Thymus (tissue), 11 donors: ENCODE data around the gene DENND4B. TPM values are rescaled to one million over a fixed set of nuclear protein-coding genes. Genes with fewer than 3 reads are reported as not detected.
A peak's percentile ranks its signal among the peaks of the same experiment; 100 is the strongest.
"Not testable (repeated sequence)": the region's sequence is repeated elsewhere in the genome, so short reads cannot be mapped to it uniquely, and the experiment has no call there.

Source experiments
- DNase-seq, 9 donors: peaks; one replicate each; pipeline ENCODE4 v3.0.0-alpha.2; 2013; ENCODE audit warnings: low spot score in 9 of 9, low read depth in 6 of 9, missing footprints in 1 of 9
- H3K27ac ChIP-seq, 2 donors: one replicate each; pipeline ENCODE4 v1.5.1; 2013; ENCODE audit warnings: control low read depth in 1 of 2, low read depth in 1 of 2, low read length in 1 of 2, mild to moderate bottlenecking in 1 of 2, moderate library complexity in 1 of 2
- H3K27me3 ChIP-seq, 2 donors: one replicate each; pipeline ENCODE4 v1.5.1; 2013; ENCODE audit warnings: low read length in 1 of 2; ENCODE audit not compliant: control insufficient read depth in 2 of 2, insufficient read depth in 1 of 2
- H3K36me3 ChIP-seq, 2 donors: one replicate each; pipeline ENCODE4 v1.5.1; 2013; ENCODE audit warnings: low read length in 1 of 2, mild to moderate bottlenecking in 1 of 2, moderate library complexity in 1 of 2; ENCODE audit not compliant: control insufficient read depth in 2 of 2, insufficient read depth in 2 of 2
- H3K4me1 ChIP-seq, 2 donors: one replicate each; pipeline ENCODE4 v1.5.1; 2013; ENCODE audit warnings: low read length in 2 of 2; ENCODE audit not compliant: control insufficient read depth in 2 of 2, insufficient read depth in 2 of 2
- H3K4me3 ChIP-seq, 2 donors: one replicate each; pipeline ENCODE4 v1.5.1; 2013; ENCODE audit warnings: low read length in 2 of 2, control low read depth in 1 of 2, mild to moderate bottlenecking in 1 of 2
- H3K9me3 ChIP-seq, 2 donors: one replicate each; pipeline ENCODE4 v1.5.1; 2013; ENCODE audit warnings: low read length in 1 of 2, mild to moderate bottlenecking in 1 of 2; ENCODE audit not compliant: control insufficient read depth in 2 of 2, insufficient read depth in 1 of 2
- WGBS: extraction: QIAGEN DNeasy Blood & Tissue Kit; methylation state at CpG from one replicate; pipeline ENCODE4 v1.1.7; 2013; 5-methylcytosine and 5-hydroxymethylcytosine counted together
- polyA plus RNA-seq: library from polyadenylated mRNA; stranded (reverse); fragments of 200-250 nt; gene quantifications from one replicate; pipeline ENCODE4 v1.2.3, GENCODE V29; 2013
- total RNA-seq: library from RNA; stranded (reverse); fragments of 120-200 nt; gene quantifications from one replicate; pipeline ENCODE4 v1.2.4, GENCODE V29; 2013
- donor health status: healthy.

Gene DENND4B
- total and polyA plus RNA-seq, 2 donors, result 9.6 to 76.0 TPM

DNA sequence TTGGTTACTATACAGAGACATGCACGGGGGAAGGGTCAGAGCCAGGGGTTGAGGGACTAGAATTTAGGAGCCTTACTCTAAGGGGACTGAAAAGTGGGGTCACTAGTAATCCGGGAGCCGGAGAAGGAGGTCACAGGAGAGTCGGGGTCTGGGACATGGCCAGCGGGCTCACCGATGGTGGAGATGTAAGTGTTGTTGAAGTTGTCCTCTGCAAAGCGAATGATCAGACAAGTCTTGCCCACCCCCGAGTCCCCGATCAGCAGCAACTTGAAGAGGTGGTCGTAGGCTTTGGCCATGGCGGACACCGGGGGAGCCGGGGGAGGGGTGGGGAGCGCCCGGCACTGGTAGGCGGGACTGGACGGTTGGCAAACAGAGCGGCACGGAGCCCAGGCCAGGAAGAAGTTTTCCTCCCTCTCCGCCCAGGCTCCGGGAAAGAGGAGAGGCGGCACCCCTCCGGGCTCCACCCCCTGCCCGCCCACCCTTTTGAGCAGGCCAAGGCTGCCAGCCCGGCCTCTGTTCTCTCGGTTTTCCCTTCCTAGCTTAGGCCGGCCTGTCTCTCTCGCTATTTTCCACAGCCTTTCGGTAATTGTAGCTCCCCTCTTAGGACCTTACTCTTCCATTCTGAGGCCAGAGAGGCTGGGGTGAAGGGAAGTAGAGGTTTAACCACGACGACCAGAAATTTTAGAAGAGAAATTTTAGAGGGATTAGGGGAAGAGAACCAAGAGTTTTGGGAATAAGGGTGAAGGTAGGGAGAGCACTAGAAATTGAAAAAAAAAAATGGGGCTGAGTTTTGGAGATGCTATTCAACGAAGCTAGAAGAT is 39.6 kb upstream of the DENND4B start, which contains the start of gene RAB13:
Gene RAB13, minus strand, starts transcription at position 399 of the 821 bp plus-strand sequence. Its CDS starts 103 bp downstream, at position 296.
- Histone ChIP-seq H3K4me3 (peak within 1 kb of the TSS; percentile 35 to 50), H3K27ac (peak within 1 kb of the TSS; percentile 69 to 74), H3K4me1 (peaks cover 8 to 23% of the 10 kb centered on the region in 2 donors), H3K36me3 (no peaks in the 10 kb centered on the region), H3K9me3 (no peaks in the 10 kb centered on the region), H3K27me3 (peaks cover 2 to 13% of the 10 kb centered on the region in 2 donors)
- WGBS, result 7% methylated on average over 31 of the region's 32 CpGs
- peak in 1 of 9 donors; percentile 52 for DNase-seq

- no peak for DNase-seq
- WGBS, result 55% methylated on average over 7 of the region's 7 CpGs
- H3K27me3 ChIP-seq, result peaks cover 2 to 13% of the 10 kb centered on the region in 2 donors
These were observed 38.9 kb upstream of the DENND4B start for GRCh38 chr1:153985341-153985912.

DNA sequence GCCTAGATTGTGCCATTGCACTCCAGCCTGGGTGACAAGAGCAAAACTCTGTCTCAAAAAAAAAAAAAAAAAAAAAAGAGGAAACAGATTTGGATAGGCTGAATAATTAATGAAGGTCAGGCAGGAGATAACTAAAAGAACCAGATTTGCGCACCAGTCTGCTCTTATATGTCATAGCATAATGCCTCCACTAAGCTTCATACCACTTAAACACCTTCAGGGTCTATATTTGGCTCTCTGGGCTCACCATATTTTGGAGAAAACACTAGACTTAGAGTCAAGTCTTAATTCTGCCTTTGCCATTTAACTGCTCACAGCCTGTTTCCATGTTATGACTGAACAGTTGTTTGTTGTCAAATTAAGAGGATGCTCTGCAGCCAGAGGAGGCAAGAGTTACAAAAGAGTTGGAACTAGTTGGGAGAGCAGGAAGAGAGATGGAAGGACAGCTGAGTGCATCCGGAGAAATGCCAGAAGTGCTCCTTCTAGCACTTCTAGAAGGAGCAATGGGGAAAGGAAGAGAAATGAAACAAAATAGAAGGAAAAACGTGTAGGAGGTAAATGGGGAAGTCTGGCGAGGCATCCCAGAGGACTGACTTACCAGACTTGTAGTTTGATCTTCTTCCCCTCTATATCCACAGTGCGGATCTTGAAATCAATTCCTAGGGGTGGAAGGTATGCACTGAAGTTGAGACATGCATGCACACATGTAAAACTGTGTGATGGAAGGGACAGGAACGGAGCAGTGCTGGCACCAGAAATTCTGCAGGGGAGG is 37.8 kb upstream of the DENND4B start:
- Histone ChIP-seq H3K4me3 (no peak overlapping the region), H3K27me3 (peaks cover 2 to 13% of the 10 kb centered on the region in 2 donors), H3K36me3 (no peaks in the 10 kb centered on the region), H3K9me3 (no peaks in the 10 kb centered on the region), H3K27ac (no peak overlapping the region), H3K4me1 (peaks cover 8 to 18% of the 10 kb centered on the region in 2 donors)
- no peak for DNase-seq
- WGBS, result 88% methylated on average over 6 of the region's 6 CpGs

More at GRCh38 chr1:153985341-153985912, 38.9 kb upstream of the DENND4B start:
- Histone ChIP-seq H3K27ac (peak overlapping the region; percentile 36 to 69), H3K36me3 (no peaks in the 10 kb centered on the region), H3K9me3 (no peaks in the 10 kb centered on the region), H3K4me3 (peak overlapping the region; percentile 35 to 50), H3K4me1 (peaks cover 8 to 22% of the 10 kb centered on the region in 2 donors)

GRCh38 chr1:153981735-153982134 is 35.2 kb upstream of the DENND4B start:
- peaks cover 9 to 22% of the 10 kb centered on the region in 2 donors for H3K4me1 ChIP-seq
- 96% methylated on average over 2 of the region's 2 CpGs for WGBS

GRCh38 chr1:153979091-153979490 is 32.6 kb upstream of the DENND4B start:
- peaks cover 6 to 21% of the 10 kb centered on the region in 2 donors for H3K4me1 ChIP-seq
- H3K27ac ChIP-seq, H3K4me3 ChIP-seq, H3K9me3 ChIP-seq, H3K27me3 ChIP-seq, DNase-seq: not testable (repeated sequence)
- WGBS, result 97% methylated on average over 12 of the region's 12 CpGs
- H3K36me3 ChIP-seq, result peaks cover 17 to 18% of the 10 kb centered on the region in 2 donors

More at GRCh38 chr1:153981735-153982134, 35.2 kb upstream of the DENND4B start:
- H3K9me3 ChIP-seq, H3K36me3 ChIP-seq, H3K4me3 ChIP-seq, H3K27ac ChIP-seq, DNase-seq: not testable (repeated sequence)
- H3K27me3 ChIP-seq, result peaks cover 2 to 13% of the 10 kb centered on the region in 2 donors

DNA sequence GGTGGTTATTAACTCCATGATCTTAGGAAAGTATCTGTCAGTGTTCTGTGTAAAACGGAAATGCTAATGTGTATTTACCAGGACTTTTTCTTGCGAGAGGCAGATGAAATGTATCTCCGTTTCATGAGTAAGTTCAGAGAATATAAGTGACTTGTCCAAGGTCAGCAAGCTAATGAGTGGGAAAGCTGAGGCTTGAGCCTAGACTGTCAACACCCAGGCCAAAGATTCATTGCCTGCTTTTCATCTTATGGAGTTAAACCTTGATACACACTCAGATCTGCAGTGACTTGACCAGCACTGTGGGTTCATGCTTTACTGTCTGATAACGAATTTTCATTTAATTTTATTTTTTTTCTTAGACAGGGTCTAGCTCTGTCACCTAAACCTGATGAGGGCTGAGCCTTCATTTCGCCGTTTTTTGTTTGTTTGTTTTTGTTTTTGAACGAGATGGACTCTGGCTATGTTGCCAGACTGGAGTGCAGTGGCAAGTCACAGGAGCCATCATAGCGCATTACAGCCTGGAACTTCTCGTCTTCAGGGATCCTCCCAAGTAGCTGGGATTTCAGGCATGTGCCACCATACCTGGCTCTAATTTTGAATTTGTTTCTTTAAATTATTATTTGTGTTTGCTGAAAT is 31.9 kb upstream of the DENND4B start:
- H3K36me3 ChIP-seq, result peaks cover 24 to 25% of the 10 kb centered on the region in 2 donors
- H3K27ac ChIP-seq, result peak overlapping the region in 1 of 2 donors; percentile 80
- no peak for DNase-seq
- H3K4me3 ChIP-seq, result peak overlapping the region; percentile 93 to 98
- no peaks in the 10 kb centered on the region for H3K27me3 ChIP-seq
- 86% methylated on average over 9 of the region's 9 CpGs for WGBS
- peaks cover 6 to 21% of the 10 kb centered on the region in 2 donors for H3K4me1 ChIP-seq
- no peaks in the 10 kb centered on the region for H3K9me3 ChIP-seq

DNA sequence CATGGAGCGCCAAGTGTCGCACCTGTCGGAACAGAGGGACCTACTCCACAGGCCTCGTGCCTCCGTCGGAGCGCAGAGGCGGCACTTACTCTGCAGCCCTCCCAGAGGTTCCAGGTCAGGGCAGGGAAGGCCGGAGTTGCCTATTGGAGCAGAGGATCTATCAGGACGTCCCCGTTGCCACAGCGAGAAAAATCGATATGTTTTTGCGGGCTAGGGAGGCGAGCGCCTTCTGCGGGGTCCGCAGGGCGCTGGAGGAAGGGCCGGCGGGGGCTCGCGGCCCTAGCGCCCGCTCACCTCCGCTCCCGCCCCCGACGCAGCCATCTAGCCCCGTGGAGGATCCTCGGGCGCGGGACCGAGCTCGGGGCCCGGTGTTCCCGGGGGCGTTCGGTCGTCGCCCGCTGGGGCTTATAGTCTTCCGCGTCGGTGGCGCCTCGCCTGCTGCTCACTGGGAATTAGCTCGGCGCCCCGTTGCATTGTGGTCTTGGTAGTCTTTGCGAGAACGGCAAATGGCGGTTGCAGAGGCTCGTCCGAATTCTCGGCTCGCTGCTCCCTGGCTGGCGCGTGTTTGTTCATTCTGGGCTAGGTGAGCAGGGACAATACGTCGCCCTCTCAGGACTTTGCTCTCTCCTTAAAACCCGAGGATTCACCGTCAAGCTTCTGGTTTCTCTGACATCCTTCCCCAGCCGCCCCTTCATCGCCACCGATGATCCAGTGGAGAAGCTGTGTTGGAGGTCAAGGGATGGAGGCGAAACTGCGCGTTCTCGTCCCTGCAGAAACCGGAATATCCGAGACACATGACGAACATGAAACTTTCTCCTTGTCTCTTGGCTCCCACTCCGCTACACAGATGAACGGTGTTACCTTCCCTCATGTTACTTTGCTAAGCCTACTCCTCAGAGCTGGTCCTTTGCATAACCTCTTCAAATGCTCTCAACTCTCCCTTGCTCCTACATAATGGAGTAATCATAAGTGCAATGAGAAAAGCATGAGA is 31.0 kb upstream of the DENND4B start, which contains the start of gene JTB:
Gene JTB, minus strand, starts transcription at position 425 of the 991 bp plus-strand sequence. Its CDS starts 422 bp downstream, at position 3.
- peak in 7 of 9 donors; percentile 63 to 92 (median 84) for DNase-seq
- Histone ChIP-seq H3K27ac (peak within 1 kb of the TSS; percentile 80 to 92), H3K4me1 (peaks cover 6 to 21% of the 10 kb centered on the region in 2 donors), H3K36me3 (peaks cover 32 to 33% of the 10 kb centered on the region in 2 donors), H3K27me3 (no peaks in the 10 kb centered on the region), H3K9me3 (peaks cover 0 to 1% of the 10 kb centered on the region in 2 donors), H3K4me3 (peak within 1 kb of the TSS; percentile 93 to 98)
- WGBS, result under 1% methylated on average over 75 of the region's 75 CpGs
